Testis (tissue), 2 donors: Measurements from ENCODE around the gene RARG.

Source experiments
- POLR2A ChIP-seq: fragments of 450-650 bp; IDR thresholded peaks from one replicate; pipeline ENCODE4 v1.6.1; 2017; ENCODE audit warnings: antibody characterized with exemption, mild to moderate bottlenecking, moderate library complexity
- TF ChIP-seq, protein P1 (sequence below), 3 experiments: fragments of 450-650 bp in 2 of 3; fragments of 200-600 bp in 1 of 3; sonication (generic) in 1 of 3; IDR thresholded peaks; one replicate each; pipeline ENCODE4 v1.5.1; 2016 to 2019; ENCODE audit warnings: antibody characterized with exemption in 3 of 3, mild to moderate bottlenecking in 2 of 3, moderate library complexity in 1 of 3

DNA sequence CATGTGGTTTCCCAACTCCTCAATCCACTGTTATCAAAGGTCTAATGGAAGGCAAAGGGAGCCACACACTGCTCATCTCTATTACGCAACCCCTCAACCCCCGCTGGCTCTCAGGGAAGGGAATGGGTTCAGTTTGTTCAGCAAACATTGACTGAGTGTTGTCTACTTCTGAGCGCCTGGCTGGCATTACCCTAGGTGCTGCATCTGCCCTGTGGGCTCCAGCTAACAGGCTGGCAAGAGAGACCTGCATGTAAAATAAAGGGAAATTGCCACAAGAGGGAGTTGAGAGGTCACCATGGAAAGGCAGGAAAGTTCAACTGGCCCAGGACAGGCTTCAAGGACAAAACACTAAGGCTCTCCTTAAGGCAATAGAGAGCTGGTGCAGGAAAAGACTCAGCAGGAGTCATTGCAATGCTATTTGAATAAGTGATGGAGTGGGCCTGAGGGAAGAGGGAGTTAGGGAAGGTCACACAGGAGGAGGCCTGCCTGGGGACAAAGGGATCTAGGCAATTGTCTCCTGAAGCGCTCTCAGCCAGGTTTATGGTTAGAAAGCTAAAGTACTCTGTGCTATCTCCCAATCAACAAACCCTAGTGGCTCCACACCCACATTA, 57.0 kb downstream of the RARG start:
- TF ChIP-seq POLR2A: no peak
- TF ChIP-seq, protein P1, sequence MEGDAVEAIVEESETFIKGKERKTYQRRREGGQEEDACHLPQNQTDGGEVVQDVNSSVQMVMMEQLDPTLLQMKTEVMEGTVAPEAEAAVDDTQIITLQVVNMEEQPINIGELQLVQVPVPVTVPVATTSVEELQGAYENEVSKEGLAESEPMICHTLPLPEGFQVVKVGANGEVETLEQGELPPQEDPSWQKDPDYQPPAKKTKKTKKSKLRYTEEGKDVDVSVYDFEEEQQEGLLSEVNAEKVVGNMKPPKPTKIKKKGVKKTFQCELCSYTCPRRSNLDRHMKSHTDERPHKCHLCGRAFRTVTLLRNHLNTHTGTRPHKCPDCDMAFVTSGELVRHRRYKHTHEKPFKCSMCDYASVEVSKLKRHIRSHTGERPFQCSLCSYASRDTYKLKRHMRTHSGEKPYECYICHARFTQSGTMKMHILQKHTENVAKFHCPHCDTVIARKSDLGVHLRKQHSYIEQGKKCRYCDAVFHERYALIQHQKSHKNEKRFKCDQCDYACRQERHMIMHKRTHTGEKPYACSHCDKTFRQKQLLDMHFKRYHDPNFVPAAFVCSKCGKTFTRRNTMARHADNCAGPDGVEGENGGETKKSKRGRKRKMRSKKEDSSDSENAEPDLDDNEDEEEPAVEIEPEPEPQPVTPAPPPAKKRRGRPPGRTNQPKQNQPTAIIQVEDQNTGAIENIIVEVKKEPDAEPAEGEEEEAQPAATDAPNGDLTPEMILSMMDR (IDR thresholded peaks at IDR 0.05): peak in 2 of 3 experiments; percentile 13 to 22
